Measurements from ENCODE around the gene ADRA1B.

Gene ADRA1B

GRCh38 chr5:159902444-159903121 is 13.7 kb upstream of the ADRA1B start:
- peak; percentile 89 for DNase-seq

GRCh38 chr5:159903131-159903530 is 13.2 kb upstream of the ADRA1B start:
- DNase-seq = no peak

GRCh38 chr5:159904874-159905273 is 11.4 kb upstream of the ADRA1B start:
- no peak for DNase-seq

GRCh38 chr5:159905496-159905895 is 10.8 kb upstream of the ADRA1B start:
- peak; percentile 72 for DNase-seq

- DNase-seq = no peak
Observed at GRCh38 chr5:159906463-159906862, 9.8 kb upstream of the ADRA1B start.

- no peak for DNase-seq
Observed at GRCh38 chr5:159906943-159907342, 9.3 kb upstream of the ADRA1B start.

- DNase-seq = peak; percentile 34
Observed at GRCh38 chr5:159907689-159908590, 8.3 kb upstream of the ADRA1B start.

- no peak for DNase-seq
Observed at GRCh38 chr5:159908591-159908940, 7.7 kb upstream of the ADRA1B start.

GRCh38 chr5:159909126-159909525 is 7.2 kb upstream of the ADRA1B start:
- DNase-seq = no peak

- DNase-seq = no peak
Observed at GRCh38 chr5:159910207-159910842, 6.0 kb upstream of the ADRA1B start.

GRCh38 chr5:159910843-159911229 is 5.4 kb upstream of the ADRA1B start:
- no peak for DNase-seq

- no peak for DNase-seq
Observed at GRCh38 chr5:159911349-159911748, 4.9 kb upstream of the ADRA1B start.

- DNase-seq = no peak
Observed at GRCh38 chr5:159912033-159912800, 4.1 kb upstream of the ADRA1B start.

GRCh38 chr5:159913048-159913447 is 3.2 kb upstream of the ADRA1B start:
- DNase-seq = no peak

- DNase-seq = no peak
Observed at GRCh38 chr5:159913501-159913900, 2.8 kb upstream of the ADRA1B start.

- peak; percentile 54 for DNase-seq
Observed at GRCh38 chr5:159916841-159917761, 819 bp downstream of the ADRA1B start.

GRCh38 chr5:159917994-159918393 is 1.7 kb downstream of the ADRA1B start:
- peak; percentile 66 for DNase-seq

- DNase-seq = no peak
Observed at GRCh38 chr5:159921721-159922120, 5.4 kb downstream of the ADRA1B start.

- DNase-seq = no peak
Observed at GRCh38 chr5:159923008-159923407, 6.7 kb downstream of the ADRA1B start.

- DNase-seq = peak; percentile 36
Observed at GRCh38 chr5:159928122-159928909, 12.0 kb downstream of the ADRA1B start.

- no peak for DNase-seq
Observed at GRCh38 chr5:159929176-159929575, 12.9 kb downstream of the ADRA1B start.

Data from DMS53 (cell line).